Cardiac muscle cell (in vitro differentiated cells and primary cell): ENCODE results near the gene FRMPD2. TPM values are rescaled to one million over a fixed set of nuclear protein-coding genes. Genes with fewer than 3 reads are reported as not detected.
"Not testable (repeated sequence)": the region's sequence is repeated elsewhere in the genome, so short reads cannot be mapped to it uniquely, and the experiment has no call there.

Experiments
- DNase-seq, 2 donors: peaks; one replicate each; pipeline versions ENCODE4 v3.0.0 to v3.0.0-alpha.2; 2010 to 2017; ENCODE audit warnings: low read depth in 1 of 2, low spot score in 1 of 2
- H3K27ac ChIP-seq: fragments of 200-600 bp; sonication (generic); 2 replicates; pipeline ENCODE4 v1.5.1; 2016
- H3K27me3 ChIP-seq: fragments of 200-600 bp; sonication (generic); 2 replicates; pipeline ENCODE4 v1.6.0; 2016; ENCODE audit warnings: control low read depth
- H3K36me3 ChIP-seq: fragments of 200-600 bp; sonication (generic); 2 replicates; pipeline ENCODE4 v1.5.1; 2016; ENCODE audit warnings: control low read depth
- H3K4me1 ChIP-seq: fragments of 200-600 bp; sonication (generic); 2 replicates; pipeline ENCODE4 v1.8.1; 2017; ENCODE audit warnings: low read depth, mild to moderate bottlenecking, mixed run types
- H3K4me3 ChIP-seq: fragments of 200-600 bp; sonication (generic); 2 replicates; pipeline ENCODE4 v1.5.1; 2016; ENCODE audit warnings: mild to moderate bottlenecking
- H3K9me3 ChIP-seq: fragments of 200-600 bp; sonication (generic); 2 replicates; pipeline ENCODE4 v1.5.1; 2017; ENCODE audit warnings: low read depth, mild to moderate bottlenecking, control low read depth
- polyA plus RNA-seq: library from polyadenylated mRNA; unstranded; fragments of >200 nt; fragmentation: Nextera tagmentation; extraction: Ambion mirVana; gene quantifications from 2 replicates; pipeline ENCODE4 v1.2.1, GENCODE V29; 2016
- total RNA-seq: library from RNA; depleted of rRNA; stranded (reverse); fragments of >200 nt; gene quantifications from 2 replicates; pipeline ENCODE4 v1.2.3, GENCODE V29; 2016
- TF ChIP-seq, protein P1 (sequence below): IDR thresholded peaks from 2 replicates; pipeline ENCODE4 v1.5.1; 2012; ENCODE audit warnings: low read depth, mild to moderate bottlenecking, low read length

Gene FRMPD2
- total and polyA plus RNA-seq, 2 experiments from 2014 or later = 2.3 to 3.0 TPM

DNA sequence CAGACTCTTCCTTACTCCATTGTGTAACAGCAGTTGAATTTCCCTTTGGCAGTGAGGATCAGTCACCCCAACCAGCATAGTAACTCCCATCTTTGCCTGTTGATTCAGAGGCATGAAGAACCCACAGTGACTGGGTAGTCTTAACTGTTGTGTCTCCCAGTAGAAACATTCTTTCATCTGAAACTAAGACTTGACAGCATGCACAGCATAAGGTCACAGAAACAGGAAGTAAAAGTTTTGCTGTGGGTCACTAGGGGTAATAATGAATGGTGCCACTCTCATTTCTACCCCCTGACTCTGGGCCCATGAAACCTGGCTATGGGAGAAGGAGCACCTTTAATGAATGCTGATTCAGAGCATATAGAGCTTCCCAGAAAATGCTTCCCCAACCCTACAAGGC is 8.3 kb upstream of the FRMPD2 start:
- Histone ChIP-seq H3K27ac (no peak overlapping the region), H3K4me3 (no peak overlapping the region)

DNA sequence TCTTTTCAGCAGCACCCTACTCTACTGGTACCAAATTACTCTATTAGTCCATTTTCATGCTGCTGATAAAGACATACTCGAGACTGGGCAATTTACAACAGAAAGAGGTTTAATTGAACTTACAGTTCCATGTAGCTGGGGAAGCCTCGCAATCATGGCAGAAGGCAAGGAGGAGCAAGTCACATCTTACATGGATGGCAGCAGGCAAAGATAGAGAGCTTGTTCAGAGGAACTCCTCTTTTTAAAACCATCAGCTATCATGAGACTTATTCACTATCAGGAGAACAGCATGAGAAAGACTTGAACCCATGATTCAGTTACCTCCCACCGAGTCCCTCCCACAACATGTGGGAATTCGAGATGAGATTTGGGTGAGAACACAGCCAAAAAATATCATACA is 7.2 kb upstream of the FRMPD2 start:
- H3K9me3 ChIP-seq, H3K36me3 ChIP-seq, DNase-seq, H3K27ac ChIP-seq, H3K4me3 ChIP-seq, H3K27me3 ChIP-seq, H3K4me1 ChIP-seq: not testable (repeated sequence)

More for the DNA sequence above, 8.3 kb upstream of the FRMPD2 start:
- H3K27me3 ChIP-seq = no peaks in the 10 kb centered on the region
- TF ChIP-seq, protein P1, sequence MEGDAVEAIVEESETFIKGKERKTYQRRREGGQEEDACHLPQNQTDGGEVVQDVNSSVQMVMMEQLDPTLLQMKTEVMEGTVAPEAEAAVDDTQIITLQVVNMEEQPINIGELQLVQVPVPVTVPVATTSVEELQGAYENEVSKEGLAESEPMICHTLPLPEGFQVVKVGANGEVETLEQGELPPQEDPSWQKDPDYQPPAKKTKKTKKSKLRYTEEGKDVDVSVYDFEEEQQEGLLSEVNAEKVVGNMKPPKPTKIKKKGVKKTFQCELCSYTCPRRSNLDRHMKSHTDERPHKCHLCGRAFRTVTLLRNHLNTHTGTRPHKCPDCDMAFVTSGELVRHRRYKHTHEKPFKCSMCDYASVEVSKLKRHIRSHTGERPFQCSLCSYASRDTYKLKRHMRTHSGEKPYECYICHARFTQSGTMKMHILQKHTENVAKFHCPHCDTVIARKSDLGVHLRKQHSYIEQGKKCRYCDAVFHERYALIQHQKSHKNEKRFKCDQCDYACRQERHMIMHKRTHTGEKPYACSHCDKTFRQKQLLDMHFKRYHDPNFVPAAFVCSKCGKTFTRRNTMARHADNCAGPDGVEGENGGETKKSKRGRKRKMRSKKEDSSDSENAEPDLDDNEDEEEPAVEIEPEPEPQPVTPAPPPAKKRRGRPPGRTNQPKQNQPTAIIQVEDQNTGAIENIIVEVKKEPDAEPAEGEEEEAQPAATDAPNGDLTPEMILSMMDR = no peak
- peaks cover 13% of the 10 kb centered on the region for H3K4me1 ChIP-seq
- no peaks in the 10 kb centered on the region for H3K9me3 ChIP-seq
- DNase-seq = no peak
- H3K36me3 ChIP-seq = no peaks in the 10 kb centered on the region

DNA sequence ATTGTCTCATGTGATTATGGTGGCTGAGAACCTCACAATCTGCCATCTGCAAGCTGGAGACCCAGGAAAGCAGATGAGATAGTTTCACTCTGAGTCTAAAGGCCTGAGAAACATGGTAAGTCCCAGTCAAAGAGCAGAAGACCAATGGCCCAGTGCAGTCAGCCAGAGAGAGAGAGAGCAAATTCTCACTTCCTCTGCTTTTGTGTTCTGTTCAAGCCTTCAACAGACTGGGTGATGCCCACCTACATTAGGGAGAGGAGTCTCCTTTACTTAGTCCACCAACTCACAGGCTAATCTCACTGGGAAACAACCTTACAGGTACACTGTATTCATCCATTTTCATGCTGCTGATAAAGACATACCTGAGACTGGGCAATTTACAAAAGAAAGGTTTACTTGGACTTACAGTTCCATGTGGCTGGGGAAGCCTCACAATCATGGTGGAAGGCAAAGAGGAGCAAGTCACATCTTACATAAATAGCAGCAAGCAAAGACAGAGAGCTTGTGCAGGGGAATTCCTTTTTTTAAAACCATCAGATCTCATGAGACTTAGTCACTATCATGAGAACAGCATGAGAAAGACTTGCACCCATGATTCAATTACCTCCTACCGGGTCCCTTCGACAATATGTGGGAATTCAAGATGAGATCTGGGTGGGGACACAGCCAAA is 4.7 kb upstream of the FRMPD2 start:
- TF ChIP-seq, protein P1 = no peak
- Histone ChIP-seq H3K36me3 (no peaks in the 10 kb centered on the region), H3K9me3 (no peaks in the 10 kb centered on the region), H3K4me1 (peaks cover 11% of the 10 kb centered on the region), H3K4me3 (no peak overlapping the region), H3K27ac (no peak overlapping the region), H3K27me3 (no peaks in the 10 kb centered on the region)
- DNase-seq = no peak

DNA sequence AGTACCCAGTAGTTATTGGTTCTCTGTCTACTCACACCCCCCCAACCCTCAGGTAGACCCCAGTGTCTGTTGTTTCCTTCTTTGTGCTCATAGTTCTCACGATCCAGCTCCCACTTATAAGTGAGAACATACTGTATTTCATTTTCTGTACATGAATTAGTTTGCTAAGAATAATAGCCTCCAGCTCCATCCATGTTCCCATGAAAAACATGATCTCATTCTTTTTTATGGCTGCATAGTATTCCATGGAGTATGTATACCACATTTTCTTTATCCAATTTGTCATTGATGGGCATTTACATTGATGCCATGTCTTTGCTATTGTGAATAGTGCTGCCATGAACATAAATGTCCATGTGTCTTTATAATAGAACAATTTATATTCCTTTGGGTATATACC is 2.6 kb upstream of the FRMPD2 start:
- no peaks in the 10 kb centered on the region for H3K36me3 ChIP-seq
- H3K9me3 ChIP-seq = no peaks in the 10 kb centered on the region
- TF ChIP-seq, protein P1 = no peak
- H3K27me3 ChIP-seq = no peaks in the 10 kb centered on the region
- no peak for DNase-seq
- no peak overlapping the region for H3K4me3 ChIP-seq
- H3K27ac ChIP-seq = no peak overlapping the region
- peaks cover 11% of the 10 kb centered on the region for H3K4me1 ChIP-seq

DNA sequence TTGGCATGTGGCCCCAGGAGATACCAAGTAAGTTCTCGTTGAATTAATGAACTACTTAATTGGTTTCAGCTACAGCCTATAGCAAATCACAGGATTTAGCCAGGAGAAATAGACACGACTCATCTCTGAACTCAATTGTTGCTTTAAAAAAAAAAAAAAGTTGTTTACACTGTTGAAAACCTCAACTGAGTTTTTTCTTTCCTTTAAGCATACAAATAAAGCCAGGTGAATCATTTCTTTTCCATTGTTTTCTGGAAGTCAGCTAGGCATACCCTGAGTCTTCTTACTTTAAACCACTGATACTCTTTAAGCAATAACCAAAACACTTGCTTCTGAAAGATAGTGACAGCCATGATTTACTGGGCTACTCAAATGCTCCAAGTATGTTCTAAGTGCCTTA is 755 bp downstream of the FRMPD2 start:
- Histone ChIP-seq H3K9me3 (no peaks in the 10 kb centered on the region), H3K36me3 (no peaks in the 10 kb centered on the region), H3K27me3 (no peaks in the 10 kb centered on the region), H3K27ac (peak overlapping the region; percentile 65), H3K4me3 (no peak overlapping the region), H3K4me1 (peaks cover 15% of the 10 kb centered on the region)
- TF ChIP-seq, protein P1 = no peak
- no peak for DNase-seq

DNA sequence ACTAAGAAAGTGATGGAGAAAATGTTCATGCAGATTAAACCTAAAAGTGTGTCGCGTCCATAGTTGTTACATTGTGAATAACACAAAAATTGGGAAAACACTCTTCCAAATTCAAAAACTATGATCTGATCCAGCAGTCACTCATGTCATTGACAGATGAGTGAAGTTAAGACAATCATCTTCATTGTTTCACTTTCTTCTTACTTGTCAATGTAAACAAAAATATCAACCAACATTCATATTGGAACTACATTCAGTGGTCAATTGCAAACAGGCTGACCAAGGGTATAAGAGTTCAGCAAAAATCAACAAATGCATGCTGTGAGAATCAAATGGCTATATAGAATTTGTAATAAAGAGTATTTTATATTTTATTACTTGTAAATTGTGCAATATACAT is 1.8 kb downstream of the FRMPD2 start:
- TF ChIP-seq, protein P1 = no peak

More for the DNA sequence above, 1.8 kb downstream of the FRMPD2 start:
- H3K27me3 ChIP-seq = no peaks in the 10 kb centered on the region
- peaks cover 15% of the 10 kb centered on the region for H3K4me1 ChIP-seq
- DNase-seq = no peak
- H3K9me3 ChIP-seq = no peaks in the 10 kb centered on the region
- no peaks in the 10 kb centered on the region for H3K36me3 ChIP-seq
- no peak overlapping the region for H3K27ac ChIP-seq
- H3K4me3 ChIP-seq = no peak overlapping the region
